Activated B cell treated with CpG ODN at 0.5 μM for 24 hours (primary cell): ENCODE measurements around the gene GTF3C1. TPM values are rescaled to one million over a fixed set of nuclear protein-coding genes. Genes with fewer than 3 reads are reported as not detected.
"Not testable (repeated sequence)": the region's sequence is repeated elsewhere in the genome, so short reads cannot be mapped to it uniquely, and the experiment has no call there.

ENCODE experiments used
- ATAC-seq: fragments of 200-7000 bp; cut with Tn5 transposase; one replicate; pipeline ENCODE4 v1.10.0; 2021; ENCODE audit warnings: low read depth, mild to moderate bottlenecking, moderate library complexity
- CTCF ChIA-PET: fragments of 350-600 bp; sonication (Branson Sonifier 250); formaldehyde crosslinking; loops from one replicate; lab custom pipeline; 2021; ENCODE audit warnings: antibody characterized with exemption; lab: Charles Lee
- POLR2A ChIA-PET: fragments of 350-600 bp; sonication (Branson Sonifier 250); formaldehyde crosslinking; loops from one replicate; lab custom pipeline; 2021; ENCODE audit warnings: antibody characterized with exemption; lab: Charles Lee
- DNase-seq: peaks from one replicate; pipeline ENCODE4 v3.0.0; 2022
- H3K27ac Mint-ChIP-seq: one replicate; pipeline ENCODE4 v1.8.0; 2020; ENCODE audit warnings: mixed read lengths
- H3K27me3 Mint-ChIP-seq: one replicate; pipeline ENCODE4 v1.8.0; 2021; ENCODE audit warnings: mixed read lengths
- H3K36me3 Mint-ChIP-seq: one replicate; pipeline ENCODE4 v1.8.0; 2021; ENCODE audit warnings: low read depth, mixed read lengths
- H3K4me1 Mint-ChIP-seq: one replicate; pipeline ENCODE4 v1.8.0; 2021; ENCODE audit warnings: mixed read lengths
- H3K4me3 Mint-ChIP-seq: one replicate; pipeline ENCODE4 v1.8.0; 2020; ENCODE audit warnings: mild to moderate bottlenecking, mixed read lengths
- H3K9me3 Mint-ChIP-seq: one replicate; pipeline ENCODE4 v1.8.0; 2020; ENCODE audit warnings: mixed read lengths
- intact Hi-C: fragments of 100-400 bp; cut with micrococcal nuclease; formaldehyde crosslinking; loops from one replicate; pipeline ENCODE4 v1.15.1; 2024
- total RNA-seq: library from RNA; stranded (reverse); gene quantifications from 2 replicates; pipeline ENCODE4 v1.2.3, GENCODE V29; 2022
- TF ChIP-seq, protein P1 (sequence below): fragments of 200-600 bp; IDR thresholded peaks from one replicate; pipeline ENCODE4 v1.8.0; 2022; ENCODE audit warnings: antibody characterized with exemption, mild to moderate bottlenecking

GTF3C1 gene
- total RNA-seq, 1 donor from 2014 or later, result 52.3 TPM

DNA sequence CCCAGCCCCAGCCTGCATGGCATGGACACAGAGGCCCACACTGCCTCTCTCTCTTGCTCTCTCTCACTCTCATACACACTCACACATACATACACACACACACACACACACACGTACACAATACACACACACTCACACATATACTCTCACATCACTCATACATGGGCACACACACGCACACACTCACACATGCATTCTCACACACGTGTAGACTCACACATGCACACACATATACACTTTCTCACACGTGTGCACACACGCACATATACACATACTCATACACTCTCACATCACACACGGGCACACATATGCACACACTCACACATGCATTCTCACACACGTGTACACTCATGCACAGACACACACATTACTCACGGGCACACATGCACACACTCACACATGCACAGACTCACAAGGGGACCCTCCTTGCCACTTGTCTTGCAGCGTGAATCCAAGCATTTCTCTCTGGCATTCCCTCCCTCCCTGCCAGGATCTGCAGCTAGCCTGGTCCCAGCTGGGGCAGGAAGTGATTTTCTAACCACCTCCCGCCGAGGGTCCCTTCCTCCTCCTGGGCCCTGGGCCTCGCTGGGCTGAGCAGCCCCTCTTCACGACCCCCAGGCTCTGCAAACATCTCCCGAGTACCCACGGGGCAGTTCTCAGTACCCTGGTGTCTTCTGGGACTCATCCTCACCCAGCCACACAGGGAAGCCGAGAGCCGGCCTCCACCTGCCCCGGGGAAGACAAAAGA, 110.3 kb downstream of the GTF3C1 start:
- intact Hi-C loops, result no loop called here
- ATAC-seq (no peak), DNase-seq (peak; percentile 16)
- H3K4me3 Mint-ChIP-seq, result no peak overlapping the region
- H3K27ac Mint-ChIP-seq, result peak overlapping the region; percentile 1
- H3K9me3 Mint-ChIP-seq, result no peaks in the 10 kb centered on the region
- peaks cover 97% of the 10 kb centered on the region for H3K36me3 Mint-ChIP-seq
- no peaks in the 10 kb centered on the region for H3K27me3 Mint-ChIP-seq
- TF ChIP-seq, protein P1, sequence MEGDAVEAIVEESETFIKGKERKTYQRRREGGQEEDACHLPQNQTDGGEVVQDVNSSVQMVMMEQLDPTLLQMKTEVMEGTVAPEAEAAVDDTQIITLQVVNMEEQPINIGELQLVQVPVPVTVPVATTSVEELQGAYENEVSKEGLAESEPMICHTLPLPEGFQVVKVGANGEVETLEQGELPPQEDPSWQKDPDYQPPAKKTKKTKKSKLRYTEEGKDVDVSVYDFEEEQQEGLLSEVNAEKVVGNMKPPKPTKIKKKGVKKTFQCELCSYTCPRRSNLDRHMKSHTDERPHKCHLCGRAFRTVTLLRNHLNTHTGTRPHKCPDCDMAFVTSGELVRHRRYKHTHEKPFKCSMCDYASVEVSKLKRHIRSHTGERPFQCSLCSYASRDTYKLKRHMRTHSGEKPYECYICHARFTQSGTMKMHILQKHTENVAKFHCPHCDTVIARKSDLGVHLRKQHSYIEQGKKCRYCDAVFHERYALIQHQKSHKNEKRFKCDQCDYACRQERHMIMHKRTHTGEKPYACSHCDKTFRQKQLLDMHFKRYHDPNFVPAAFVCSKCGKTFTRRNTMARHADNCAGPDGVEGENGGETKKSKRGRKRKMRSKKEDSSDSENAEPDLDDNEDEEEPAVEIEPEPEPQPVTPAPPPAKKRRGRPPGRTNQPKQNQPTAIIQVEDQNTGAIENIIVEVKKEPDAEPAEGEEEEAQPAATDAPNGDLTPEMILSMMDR, result no peak
- CTCF ChIA-PET, result no interaction called here
- peaks cover 6% of the 10 kb centered on the region for H3K4me1 Mint-ChIP-seq
- POLR2A ChIA-PET, result interaction anchor here (0.6 to 2.7 kb wide), 4 partner anchors 8 to 212 kb away, joined by 4 to 24 read pairs (median 4); no protein-coding TSS in a partner anchor

DNA sequence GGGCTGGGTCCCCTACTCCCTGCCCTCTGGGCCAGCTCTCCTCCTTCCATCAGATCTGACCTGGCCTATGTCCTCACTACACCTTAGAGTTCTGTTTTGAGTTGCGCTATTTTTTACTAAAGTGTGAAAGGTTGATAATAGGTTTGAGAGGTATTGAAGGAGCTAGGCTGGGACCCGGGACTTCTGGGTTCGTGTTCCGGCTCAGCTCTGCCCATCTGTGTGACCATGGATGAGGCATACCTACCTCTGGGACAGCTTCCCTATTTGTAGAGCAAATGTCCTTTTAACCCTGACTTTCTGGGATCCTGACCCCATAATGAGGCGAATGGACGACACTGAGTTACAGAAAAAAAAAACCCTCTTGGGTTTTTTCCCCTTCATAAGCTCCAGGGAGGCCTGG, 111.8 kb downstream of the GTF3C1 start:
- DNase-seq, result no peak
- Mint-ChIP-seq H3K36me3 (peaks cover 97% of the 10 kb centered on the region), H3K27ac (no peak overlapping the region), H3K4me1 (peaks cover 14% of the 10 kb centered on the region), H3K4me3 (no peak overlapping the region), H3K27me3 (no peaks in the 10 kb centered on the region), H3K9me3 (no peaks in the 10 kb centered on the region)
- ChIA-PET POLR2A (interaction anchor here (0.6 to 3.0 kb wide), 4 partner anchors 11 to 101 kb away, joined by 3 to 12 read pairs (median 6); no protein-coding TSS in a partner anchor), CTCF (no interaction called here)
- intact Hi-C loops, result no loop called here
- ATAC-seq, result no peak
- TF ChIP-seq, protein P1, result no peak

DNA sequence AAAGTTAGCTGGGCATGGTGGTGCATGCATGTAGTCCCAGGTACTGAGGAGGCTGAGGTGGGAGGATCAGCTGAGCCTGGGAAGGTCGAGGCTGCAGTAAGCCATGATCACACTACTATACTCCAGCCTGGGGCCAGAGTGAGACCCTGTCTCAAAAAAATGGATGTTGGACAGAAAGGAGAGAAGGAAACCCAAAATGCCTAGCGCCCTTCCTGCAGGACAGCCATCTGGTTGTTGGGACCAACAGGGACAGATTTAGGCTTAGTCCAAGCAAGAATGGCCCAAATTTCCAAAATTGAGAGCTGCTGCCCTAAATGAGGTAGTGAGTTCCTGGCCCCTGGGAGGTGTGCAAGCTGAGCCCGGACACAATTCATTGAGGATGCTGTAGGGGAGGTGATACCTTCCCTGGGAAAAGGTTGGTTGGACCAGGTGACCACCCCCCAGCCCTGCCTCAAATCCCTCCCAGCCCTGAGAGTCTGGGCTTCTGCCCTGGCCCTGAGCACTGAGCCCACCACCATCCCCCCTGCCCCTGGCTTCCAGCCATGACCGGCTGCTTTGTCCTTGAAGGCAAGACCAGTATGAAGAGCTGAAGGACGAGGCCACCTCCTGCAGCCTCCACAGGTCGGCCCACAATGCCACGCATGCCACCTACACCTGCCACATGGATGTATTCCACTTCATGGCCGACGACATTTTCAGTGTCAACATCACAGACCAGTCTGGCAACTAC, 112.6 kb downstream of the GTF3C1 start:
- CTCF ChIA-PET, result no interaction called here
- POLR2A ChIA-PET, result interaction anchor here (0.6 to 3.0 kb wide), 6 partner anchors 10 to 1055 kb away, joined by 3 to 12 read pairs (median 3); partner anchors contain the start of gene CLN3
- Mint-ChIP-seq H3K27me3 (no peaks in the 10 kb centered on the region), H3K27ac (no peak overlapping the region), H3K9me3 (no peaks in the 10 kb centered on the region), H3K36me3 (peaks cover 96% of the 10 kb centered on the region), H3K4me1 (peaks cover 22% of the 10 kb centered on the region), H3K4me3 (no peak overlapping the region)
- DNase-seq, result peak; percentile 12
- TF ChIP-seq, protein P1, result no peak
- intact Hi-C loops, result no loop called here
- ATAC-seq, result no peak

DNA sequence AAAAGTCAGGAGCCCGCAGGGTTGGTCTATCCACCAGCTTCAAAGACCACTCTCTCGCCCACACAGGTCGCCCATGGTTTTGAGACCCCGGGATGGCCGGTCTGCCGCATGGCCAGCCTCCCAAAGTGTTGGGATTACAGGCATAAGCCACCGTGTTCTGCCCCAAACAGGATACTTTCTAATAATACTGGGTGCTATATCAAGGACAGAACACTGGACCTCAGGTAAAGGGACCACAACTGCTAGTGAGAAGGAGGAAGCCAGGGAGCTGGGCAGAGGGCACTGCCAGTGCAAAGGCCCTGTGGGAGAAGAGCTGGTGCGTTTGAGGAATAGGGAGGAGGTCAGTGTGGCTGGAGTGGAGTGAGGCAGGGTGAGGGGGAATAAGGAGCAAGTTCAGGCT, 113.6 kb downstream of the GTF3C1 start:
- H3K36me3 Mint-ChIP-seq, result peaks cover 94% of the 10 kb centered on the region

DNA sequence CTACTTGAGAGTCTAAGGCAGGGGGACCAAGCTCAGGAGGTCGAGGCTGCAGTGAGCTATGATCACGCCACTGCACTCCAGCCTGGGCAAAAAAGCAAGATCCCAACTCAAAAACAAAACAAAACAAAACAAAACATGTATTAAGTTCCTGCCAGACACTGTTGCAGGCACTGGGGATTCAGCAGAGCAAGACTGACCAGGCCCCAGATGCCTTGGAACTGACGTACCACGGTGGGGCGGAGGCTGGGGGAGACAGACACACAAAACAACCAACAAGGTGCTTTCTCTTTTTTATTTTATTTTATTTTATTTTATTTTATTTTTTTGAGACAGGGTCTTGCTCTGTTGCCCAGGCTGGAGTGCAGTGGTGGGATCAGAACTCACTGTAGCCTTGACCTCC, 114.6 kb downstream of the GTF3C1 start:
- ATAC-seq, H3K27ac Mint-ChIP-seq, intact Hi-C loops, H3K4me3 Mint-ChIP-seq, H3K27me3 Mint-ChIP-seq, DNase-seq, H3K9me3 Mint-ChIP-seq, CTCF ChIA-PET: not testable (repeated sequence)
- H3K36me3 Mint-ChIP-seq, result peaks cover 94% of the 10 kb centered on the region
- peaks cover 41% of the 10 kb centered on the region for H3K4me1 Mint-ChIP-seq
- POLR2A ChIA-PET, result interaction anchor here (2.9 to 11.7 kb wide), 3 partner anchors 11 to 32 kb away, joined by 11 to 360 read pairs (median 95); partner anchors contain the start of gene IL21R

More for the DNA sequence above, 113.6 kb downstream of the GTF3C1 start:
- H3K27ac Mint-ChIP-seq, result peak overlapping the region; percentile 46
- POLR2A ChIA-PET, result interaction anchor here (0.7 to 11.7 kb wide), 5 partner anchors 9 to 118 kb away, joined by 3 to 360 read pairs (median 11); partner anchors contain the start of gene IL21R
- DNase-seq (peak; percentile 6), ATAC-seq (no peak)
- CTCF ChIA-PET, result no interaction called here
- no peaks in the 10 kb centered on the region for H3K27me3 Mint-ChIP-seq
- intact Hi-C loops, result no loop called here
- TF ChIP-seq, protein P1, result no peak
- peaks cover 32% of the 10 kb centered on the region for H3K4me1 Mint-ChIP-seq
- H3K4me3 Mint-ChIP-seq, result no peak overlapping the region
- no peaks in the 10 kb centered on the region for H3K9me3 Mint-ChIP-seq
